SU-DHL-6 (cell line): ENCODE data around the gene PLIN3.

ENCODE experiments used
- EZH2phosphoT487 ChIP-seq: fragments of 200-600 bp; sonication (generic), shearing (Covaris generic); conservative IDR thresholded peaks from 2 replicates; pipeline ENCODE4 v1.6.1; 2018; ENCODE audit warnings: mild to moderate bottlenecking, antibody characterized with exemption, low read length, moderate library complexity, mixed read lengths
- TF ChIP-seq, protein P1 (sequence below): fragments of 200-600 bp; sonication (generic); IDR thresholded peaks from one replicate; pipeline ENCODE4 v1.5.1; 2017; ENCODE audit warnings: antibody characterized with exemption, mild to moderate bottlenecking, low read length, moderate library complexity; ENCODE audit not compliant: insufficient read depth, poor library complexity, severe bottlenecking

DNA sequence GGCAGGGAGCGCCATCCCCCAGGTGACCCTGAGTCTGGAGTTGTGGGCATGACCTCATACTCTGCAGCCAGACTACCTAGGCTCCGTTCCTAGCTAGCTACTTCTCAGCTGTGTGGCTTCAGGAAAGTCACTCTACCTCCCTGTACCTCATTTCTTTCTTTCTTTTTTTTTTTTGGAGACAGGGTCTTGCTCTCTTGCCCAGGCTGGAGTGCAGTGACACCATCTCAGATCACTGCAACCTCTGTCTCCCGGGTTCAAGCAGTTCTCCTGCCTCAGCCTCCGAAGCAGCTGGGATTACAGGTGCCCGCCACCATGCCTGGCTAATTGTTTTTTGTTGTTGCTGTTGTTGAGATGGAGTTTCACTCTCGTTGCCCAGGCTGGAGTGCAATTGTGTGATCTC, 15.0 kb downstream of the PLIN3 start:
- TF ChIP-seq, protein P1, sequence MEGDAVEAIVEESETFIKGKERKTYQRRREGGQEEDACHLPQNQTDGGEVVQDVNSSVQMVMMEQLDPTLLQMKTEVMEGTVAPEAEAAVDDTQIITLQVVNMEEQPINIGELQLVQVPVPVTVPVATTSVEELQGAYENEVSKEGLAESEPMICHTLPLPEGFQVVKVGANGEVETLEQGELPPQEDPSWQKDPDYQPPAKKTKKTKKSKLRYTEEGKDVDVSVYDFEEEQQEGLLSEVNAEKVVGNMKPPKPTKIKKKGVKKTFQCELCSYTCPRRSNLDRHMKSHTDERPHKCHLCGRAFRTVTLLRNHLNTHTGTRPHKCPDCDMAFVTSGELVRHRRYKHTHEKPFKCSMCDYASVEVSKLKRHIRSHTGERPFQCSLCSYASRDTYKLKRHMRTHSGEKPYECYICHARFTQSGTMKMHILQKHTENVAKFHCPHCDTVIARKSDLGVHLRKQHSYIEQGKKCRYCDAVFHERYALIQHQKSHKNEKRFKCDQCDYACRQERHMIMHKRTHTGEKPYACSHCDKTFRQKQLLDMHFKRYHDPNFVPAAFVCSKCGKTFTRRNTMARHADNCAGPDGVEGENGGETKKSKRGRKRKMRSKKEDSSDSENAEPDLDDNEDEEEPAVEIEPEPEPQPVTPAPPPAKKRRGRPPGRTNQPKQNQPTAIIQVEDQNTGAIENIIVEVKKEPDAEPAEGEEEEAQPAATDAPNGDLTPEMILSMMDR = no peak
- no peak for TF ChIP-seq EZH2phosphoT487
